ENCODE results near the gene AGPS. TPM values are rescaled to one million over a fixed set of nuclear protein-coding genes. Genes with fewer than 3 reads are reported as not detected.

AGPS gene
- total RNA-seq, 1 donor from 2014 or later, result 44.2 TPM

DNA sequence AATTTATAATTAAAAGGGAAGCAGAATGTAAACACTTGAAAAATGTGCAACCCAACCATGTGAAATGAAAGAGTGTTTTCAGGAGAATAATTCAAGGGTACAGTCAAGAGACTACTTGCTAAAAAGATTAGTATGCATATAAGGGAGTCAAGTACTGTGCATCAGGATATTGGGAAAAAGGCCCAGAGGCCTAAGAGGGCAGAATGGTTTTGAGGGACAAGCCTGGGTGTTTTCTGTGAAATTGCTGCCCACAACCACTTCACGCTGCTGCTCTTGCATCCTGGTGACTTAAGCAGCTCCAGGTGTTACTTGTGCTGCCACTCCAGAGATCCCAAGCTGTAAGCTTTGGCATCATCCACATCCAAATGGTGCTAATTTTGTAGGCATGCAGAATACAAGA lies 165.2 kb downstream of the AGPS start:
- ATAC-seq (no peak), DNase-seq (ENCODE audit: low spot score) (no peak)
- intact Hi-C loops (cut with DNase I), result no loop called here

DNA sequence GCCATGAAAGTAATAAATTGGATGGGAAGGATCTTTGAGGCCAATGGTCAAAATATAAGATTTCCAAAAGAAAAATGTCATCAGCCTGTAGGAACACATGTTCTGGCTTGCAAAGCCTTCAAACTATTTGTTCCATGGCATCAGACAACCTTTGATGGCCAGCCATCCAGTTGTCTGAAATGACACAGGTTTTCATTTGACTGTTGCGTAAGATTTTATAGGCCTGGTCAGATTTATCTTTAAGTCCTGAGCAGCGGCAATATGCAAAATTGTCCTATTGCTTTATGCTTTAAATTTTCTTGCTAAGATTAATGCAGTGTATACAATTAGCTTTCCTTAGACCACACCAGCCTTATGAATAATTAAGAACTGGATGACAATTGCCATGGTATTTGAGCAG lies 167.1 kb downstream of the AGPS start:
- intact Hi-C loops (cut with DNase I), result no loop called here
- no peak for ATAC-seq
- no peak for DNase-seq (ENCODE audit: low spot score)

DNA sequence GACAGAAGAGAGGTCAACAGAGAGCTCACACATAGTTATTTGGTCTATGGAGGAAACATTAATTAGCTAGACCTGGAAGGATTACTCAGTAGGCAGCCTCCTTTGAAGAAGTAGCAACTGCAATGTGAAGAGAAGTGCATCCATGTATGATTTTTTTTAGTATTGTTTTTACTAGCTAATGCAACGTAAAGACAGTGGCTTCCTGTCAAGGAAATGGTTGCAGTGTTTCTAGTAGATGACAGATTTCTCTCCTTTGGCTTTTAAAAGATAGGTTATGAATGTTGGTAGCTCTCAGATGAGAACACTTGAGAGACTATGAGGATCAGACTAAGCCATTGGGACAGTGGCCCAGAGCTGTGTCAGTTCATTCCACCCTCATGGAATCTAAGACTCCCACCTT lies 175.8 kb downstream of the AGPS start:
- intact Hi-C loops (cut with DNase I), result no loop called here
- ATAC-seq (no peak), DNase-seq (ENCODE audit: low spot score) (no peak)

DNA sequence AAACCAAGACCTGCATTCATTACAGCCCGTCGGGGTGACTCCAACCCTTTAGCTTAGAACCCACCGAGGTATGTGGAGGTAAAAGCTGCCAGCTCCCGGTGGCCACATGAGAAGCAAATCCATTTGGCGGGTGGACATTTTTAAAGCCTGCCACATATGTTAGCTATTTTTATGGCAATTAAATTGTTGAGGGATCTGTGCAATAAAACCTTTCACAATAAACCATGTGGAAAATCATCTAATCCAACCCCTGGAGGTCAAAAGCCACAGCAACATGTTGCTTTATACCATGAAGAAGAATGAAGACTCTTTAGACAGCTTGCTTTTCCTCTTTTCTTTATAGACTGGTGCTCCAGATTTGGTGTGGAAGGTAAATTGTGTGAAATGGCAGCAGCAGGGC lies 176.3 kb downstream of the AGPS start:
- DNase-seq (ENCODE audit: low spot score), result no peak
- intact Hi-C loops (cut with DNase I), result no loop called here
- no peak for ATAC-seq

DNA sequence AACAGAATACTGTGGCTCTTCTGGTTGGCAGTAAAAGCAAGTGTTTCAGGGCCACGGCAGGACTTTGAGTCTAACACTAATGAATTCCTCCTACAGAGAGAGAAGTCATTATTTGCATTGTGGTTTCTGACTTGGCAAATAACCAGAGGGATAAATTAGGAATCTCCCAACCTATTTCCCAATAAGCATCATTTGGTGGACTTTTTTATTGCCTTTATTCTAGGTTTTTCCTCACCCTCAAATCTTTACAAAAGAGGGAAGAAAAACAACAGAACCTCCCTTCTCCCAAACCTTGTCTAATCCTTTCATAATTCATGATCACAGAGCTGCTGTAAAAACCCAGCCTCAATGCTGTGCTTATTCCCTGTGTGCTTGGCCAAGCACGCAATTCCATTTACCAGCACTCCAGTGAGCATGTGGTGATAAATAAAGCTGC lies 179.7 kb downstream of the AGPS start:
- no peak for ATAC-seq
- intact Hi-C loops (cut with DNase I), result no loop called here
- no peak for DNase-seq (ENCODE audit: low spot score)

DNA sequence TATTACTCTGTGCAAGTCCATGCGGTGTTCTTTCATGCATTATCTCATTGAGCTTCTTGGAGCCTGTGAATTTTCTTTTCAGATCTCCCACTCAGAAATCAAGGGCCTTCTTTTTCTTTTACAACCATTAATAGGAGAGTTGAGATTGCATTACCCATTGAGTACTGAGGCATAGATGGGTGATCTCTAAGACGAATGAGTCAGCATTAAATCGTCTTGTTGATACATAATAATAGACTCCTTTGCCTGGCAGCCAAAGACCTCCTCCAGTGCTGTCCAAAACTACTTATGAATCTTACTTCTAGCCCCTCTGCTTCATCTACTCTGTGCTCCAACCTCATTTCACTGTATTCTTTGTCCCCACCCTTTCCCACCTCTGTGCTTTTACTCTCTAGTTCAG lies 180.5 kb downstream of the AGPS start:
- no peak for DNase-seq (ENCODE audit: low spot score)
- intact Hi-C loops (cut with DNase I), result no loop called here

DNA sequence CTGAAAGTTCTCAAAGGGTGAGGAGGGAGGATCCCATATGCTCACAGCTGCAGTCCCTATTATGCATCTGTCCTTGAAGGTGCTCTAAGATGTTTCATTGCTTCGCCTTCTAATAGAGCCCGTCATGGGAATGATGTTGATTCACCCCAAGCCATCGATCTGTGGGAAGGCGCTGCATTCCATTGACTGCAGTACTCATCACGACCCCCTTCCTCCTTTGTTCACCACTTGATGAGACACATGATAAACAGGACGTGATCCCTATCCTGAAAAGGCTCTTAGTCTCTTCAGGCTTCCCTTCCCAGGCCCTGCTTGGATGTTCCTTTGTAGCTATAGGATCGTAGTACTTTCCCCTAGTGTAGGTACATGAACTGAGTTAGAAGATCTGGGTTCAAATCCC lies 181.8 kb downstream of the AGPS start:
- intact Hi-C loops (cut with DNase I), result no loop called here
- DNase-seq (ENCODE audit: low spot score) (no peak), ATAC-seq (no peak)

More for the DNA sequence above, 180.5 kb downstream of the AGPS start:
- peak; percentile 44 for ATAC-seq

DNA sequence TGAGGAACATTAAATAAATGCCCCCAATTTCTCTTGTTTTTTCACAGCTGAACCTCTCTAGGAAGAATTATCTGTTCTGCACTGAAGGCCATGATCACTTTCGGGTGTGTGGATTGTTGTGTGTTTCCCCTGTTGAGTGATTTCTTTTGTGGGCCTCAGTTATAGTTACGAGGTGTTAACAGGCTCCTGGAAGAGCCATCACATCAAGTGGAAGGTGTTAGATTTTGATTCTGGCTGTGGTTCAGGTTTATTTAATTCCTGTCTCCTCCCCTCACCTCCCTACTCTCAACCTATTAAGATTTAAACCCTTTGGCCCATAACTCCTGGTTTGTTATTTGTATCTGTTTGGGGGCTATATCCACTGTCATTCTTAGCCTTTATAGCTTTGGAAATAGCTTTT lies 182.8 kb downstream of the AGPS start:
- no peak for DNase-seq (ENCODE audit: low spot score)
- intact Hi-C loops (cut with DNase I), result no loop called here
- no peak for ATAC-seq

DNA sequence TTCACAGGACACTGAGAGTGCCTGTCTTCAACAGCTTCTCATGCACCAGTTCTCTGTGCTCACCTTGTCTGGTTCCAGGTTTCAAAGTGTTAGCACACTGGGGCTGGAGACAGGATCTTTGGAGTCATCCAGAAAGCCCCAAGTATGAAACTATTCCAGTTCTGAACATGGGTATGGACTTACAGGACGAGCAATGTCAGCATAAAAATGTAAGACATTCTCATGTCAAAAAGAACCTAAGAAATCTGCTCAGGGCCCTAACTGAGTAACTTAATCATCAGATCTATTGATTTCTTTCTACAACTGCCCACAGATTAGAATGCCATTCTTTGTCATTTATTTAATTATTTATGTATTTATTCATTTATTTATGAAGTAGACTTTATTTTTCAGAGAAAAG lies 184.5 kb downstream of the AGPS start:
- intact Hi-C loops (cut with DNase I), result no loop called here
- ATAC-seq (no peak), DNase-seq (ENCODE audit: low spot score) (no peak)

DNA sequence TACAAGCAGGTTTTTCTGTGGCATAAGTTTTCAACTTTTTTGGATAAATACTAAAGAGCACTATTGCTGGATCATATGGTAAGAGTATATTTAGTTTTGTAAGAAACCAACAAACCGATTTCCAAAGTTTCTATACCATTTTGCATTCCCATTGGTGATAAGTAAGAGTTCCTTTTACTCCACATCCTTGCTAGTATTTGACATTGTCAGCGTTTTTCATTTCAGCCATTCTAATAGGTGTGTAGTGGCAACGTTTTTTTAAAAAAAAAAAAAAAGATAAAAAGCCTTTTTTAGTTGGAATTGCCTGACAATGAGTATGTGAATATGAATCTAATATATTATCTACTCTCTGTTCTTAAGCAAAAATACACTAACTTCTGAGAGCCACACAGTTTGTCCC lies 185.9 kb downstream of the AGPS start:
- DNase-seq (ENCODE audit: low spot score) (no peak), ATAC-seq (no peak)
- intact Hi-C loops (cut with DNase I), result no loop called here

DNA sequence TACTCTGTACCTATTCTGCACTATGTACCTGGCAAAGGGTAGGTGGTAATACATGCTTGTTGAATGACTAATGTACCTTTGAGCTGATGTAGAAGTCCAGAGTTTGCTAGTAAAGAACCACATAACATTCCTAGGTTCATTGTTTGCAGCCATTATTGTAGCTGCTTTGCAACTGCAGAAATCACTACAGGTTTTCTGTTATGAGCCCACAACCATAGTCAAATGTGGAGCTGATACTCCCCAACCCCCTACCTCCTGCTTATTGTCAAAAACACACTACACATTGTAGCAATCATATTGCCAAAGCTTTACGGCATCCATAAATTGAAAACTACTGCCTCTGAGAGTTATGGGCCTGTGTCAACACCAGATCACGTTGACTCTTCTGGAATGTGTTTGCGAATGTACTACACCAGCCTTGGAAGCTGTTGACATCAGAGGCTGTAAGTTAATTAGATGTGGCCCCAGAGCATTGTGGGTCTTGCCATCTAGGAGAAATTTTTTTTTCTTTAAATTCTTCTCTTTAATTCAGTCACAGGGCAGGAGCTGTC lies 187.0 kb downstream of the AGPS start:
- ATAC-seq (no peak), DNase-seq (ENCODE audit: low spot score) (no peak)
- intact Hi-C loops (cut with DNase I), result no loop called here

DNA sequence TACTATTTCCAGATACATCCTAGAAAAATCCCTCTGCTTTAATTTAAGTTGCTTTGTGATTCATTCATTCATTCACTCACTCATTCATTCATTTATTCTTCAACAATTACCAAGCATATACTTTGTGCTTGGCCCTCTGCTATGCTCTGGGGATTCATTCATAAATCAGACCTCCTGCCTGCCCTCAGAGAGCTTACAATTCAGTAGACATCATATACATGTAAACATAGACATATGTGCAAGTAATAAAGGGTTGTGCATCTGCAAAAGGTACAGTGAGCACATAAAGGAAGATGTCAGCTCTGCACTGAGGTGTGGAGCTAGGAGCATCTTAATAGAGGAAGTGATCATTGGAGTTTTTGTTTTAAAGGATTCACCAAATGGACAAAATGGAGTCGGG lies 189.4 kb downstream of the AGPS start:
- intact Hi-C loops (cut with DNase I), result no loop called here
- DNase-seq (ENCODE audit: low spot score) (no peak), ATAC-seq (no peak)

DNA sequence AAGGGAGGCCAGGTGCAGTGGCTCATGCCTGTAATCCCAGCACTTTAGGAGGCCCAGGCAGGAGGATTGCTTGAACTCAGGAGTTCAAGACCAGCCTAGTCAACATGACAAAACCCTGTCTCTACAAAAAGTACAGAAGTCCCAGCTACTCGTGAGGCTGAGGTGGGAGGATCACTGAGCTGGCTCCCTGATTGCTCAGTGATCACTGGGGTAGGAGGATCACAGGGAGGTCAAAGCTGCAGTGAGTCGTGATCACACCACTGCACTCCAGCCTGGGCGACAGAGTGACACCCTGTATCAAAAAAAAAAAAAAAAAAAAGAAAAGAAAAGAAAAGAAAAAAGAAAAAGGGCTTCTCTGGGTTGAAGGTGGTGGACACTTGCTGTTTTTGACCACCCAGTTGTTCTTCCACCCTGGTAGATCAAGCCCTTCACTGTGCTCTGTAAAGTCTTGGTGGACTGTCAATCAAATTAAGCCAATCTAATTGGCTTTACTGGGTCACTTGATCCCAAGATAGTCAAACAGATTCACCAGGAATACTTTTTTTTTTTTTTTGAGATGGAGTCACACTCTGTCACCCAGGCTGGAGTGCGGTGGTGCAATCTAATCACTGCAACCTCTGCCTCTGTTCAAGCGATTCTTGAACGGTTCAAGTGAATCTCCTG lies 191.6 kb downstream of the AGPS start:
- ATAC-seq, result no peak
- no peak for DNase-seq (ENCODE audit: low spot score)
- intact Hi-C loops (cut with DNase I), result no loop called here

DNA sequence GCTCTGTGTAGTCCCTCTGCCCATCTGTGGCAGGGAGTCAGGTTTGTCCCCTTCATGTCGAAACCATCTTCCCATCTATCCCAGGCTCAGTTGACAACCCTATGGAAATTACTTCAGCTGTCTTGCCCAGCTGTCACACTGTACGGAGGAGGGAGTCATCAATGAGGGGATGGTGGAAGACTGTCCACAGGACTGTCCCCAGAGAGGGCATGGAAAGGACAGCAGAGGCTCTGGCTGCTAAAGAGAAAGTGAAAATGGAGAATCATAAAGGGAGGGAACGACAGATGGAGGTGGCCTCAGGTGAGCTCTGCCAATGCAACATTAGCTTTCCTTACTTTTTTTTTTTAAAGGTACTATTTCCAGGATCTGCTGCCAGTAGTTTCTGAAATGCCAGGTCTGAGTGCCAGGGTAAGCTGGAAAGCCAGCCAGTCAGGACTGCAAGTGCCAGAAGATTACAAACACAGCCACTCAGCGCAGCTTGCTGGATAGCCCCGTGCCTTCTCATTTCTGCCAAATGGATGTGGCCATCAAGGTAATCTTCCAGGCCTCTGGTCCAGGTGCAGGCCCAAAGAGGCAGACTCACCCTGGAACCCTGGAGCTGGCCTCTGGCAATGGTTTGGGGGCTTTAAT lies 192.8 kb downstream of the AGPS start:
- no peak for DNase-seq (ENCODE audit: low spot score)
- no peak for ATAC-seq
- intact Hi-C loops (cut with DNase I), result no loop called here

DNA sequence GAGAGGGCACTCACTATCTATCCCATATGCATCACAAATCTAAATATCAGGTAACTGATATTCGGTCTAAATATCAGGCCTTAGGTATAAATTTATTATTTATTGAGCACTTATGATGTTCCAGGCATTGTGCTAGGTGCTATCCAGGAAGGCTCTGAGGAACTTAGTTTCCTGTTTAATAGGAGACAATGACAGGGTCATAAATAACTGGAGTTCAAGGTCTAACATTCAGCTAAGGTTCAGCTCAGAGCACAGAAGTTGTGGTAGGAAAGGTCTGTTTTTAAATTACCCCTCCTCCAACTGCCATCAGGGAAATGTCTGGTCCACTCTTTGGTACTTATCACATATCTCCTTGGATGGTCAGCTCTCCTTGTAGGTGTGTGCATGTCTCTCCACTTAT lies 193.6 kb downstream of the AGPS start:
- DNase-seq (ENCODE audit: low spot score) (no peak), ATAC-seq (no peak)
- intact Hi-C loops (cut with DNase I), result no loop called here

DNA sequence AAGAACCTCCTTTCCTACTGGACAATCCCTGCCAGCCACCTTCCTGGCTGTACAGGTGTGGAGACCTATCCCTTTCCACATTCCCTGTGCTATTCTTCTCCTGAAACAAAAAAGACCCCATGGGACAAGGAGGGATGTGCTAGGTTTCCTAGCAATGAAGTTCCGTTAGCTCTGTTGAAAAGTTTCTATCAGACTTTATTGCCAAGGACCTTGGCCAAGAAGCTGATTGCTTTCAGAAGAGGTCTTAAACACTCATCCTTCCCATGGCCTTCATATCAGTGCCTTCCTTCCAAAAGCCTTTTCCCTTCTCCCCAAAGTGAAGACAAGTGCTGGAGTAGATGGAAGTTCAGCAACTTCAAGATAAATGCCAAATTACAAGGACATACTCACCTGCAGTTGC lies 194.8 kb downstream of the AGPS start:
- ATAC-seq (no peak), DNase-seq (ENCODE audit: low spot score) (no peak)
- intact Hi-C loops (cut with DNase I), result no loop called here

DNA sequence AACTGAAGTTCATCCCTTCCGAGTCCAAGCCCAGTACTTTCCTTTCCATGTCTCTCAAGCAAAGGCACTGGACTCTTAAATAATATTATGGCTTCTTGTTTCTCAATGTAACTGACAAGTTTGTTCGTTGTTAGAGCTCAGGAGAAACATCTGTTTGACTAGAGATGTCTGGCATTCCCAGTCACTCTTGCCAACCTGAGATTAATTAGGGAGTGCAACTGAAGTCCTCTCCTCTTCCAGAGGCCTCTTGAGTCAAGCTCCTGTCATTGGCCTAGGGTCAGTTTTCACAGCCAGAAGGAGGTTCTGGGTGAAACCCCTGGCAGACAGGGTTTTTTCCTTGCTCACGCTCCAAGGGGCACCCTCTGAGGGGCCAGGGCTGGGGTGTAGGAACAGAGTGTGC lies 196.1 kb downstream of the AGPS start:
- ATAC-seq (no peak), DNase-seq (ENCODE audit: low spot score) (no peak)
- intact Hi-C loops (cut with DNase I), result no loop called here

DNA sequence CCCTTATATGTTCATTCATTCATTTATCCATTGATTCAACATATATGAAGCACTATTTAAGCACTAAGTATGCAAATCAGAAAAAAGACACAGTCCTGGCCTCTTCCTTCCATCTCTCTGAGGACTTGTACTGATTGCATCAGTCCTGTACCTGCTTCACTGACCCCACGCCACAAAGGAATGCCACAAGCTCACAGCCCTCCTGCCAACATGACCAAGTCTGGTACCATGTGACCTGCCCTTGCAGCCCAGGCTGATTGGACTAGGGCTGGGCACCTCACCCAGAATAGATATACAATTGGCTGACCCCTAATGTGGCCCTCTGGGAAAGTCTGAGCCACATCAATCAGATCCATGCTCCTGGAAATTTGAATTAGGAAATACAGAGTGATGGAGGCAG lies 196.6 kb downstream of the AGPS start:
- DNase-seq (ENCODE audit: low spot score) (no peak), ATAC-seq (no peak)
- intact Hi-C loops (cut with DNase I), result no loop called here

DNA sequence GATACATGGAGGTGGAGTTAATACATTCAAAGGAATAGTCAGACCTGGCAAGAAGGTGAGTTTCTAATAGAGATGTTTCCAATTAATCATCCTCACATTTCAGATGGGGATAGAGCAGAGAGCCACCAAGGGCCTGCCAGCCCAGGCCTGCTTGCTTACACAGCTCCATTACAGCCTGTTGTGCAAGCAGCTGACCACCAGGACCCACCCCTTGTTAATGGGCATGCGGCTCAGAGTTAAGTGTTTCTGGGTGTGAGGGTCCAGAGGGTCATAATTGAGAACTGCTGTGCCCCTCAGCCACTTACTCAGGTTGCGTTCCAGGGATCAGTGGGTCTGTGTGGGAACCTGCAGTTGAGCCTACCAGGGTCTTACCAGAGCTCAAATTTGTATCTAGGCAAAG lies 199.8 kb downstream of the AGPS start:
- ATAC-seq, result peak; percentile 9
- intact Hi-C loops (cut with DNase I), result no loop called here

DNA sequence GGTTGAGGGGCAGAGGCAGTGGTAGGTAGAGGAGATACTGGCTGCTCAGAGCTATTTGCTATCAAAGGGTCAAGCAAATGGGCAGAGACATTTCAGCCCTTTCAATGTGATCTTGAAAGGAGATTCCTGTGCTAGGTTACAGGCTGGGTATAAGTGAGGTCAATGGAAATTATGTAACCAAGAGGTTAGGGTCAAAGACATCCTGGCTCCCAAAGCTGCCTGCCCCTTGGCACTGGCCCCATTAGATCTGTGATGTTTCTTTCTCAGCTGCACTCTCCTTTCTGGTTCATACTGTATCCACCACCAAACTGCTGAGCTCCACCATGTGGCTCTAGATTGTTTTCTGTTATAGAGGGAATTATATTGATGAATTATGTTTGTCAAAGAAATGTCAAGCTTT lies 200.4 kb downstream of the AGPS start:
- DNase-seq (ENCODE audit: low spot score) (no peak), ATAC-seq (peak; percentile 86)
- intact Hi-C loops (cut with DNase I), result no loop called here

More for the DNA sequence above, 199.8 kb downstream of the AGPS start:
- no peak for DNase-seq (ENCODE audit: low spot score)

DNA sequence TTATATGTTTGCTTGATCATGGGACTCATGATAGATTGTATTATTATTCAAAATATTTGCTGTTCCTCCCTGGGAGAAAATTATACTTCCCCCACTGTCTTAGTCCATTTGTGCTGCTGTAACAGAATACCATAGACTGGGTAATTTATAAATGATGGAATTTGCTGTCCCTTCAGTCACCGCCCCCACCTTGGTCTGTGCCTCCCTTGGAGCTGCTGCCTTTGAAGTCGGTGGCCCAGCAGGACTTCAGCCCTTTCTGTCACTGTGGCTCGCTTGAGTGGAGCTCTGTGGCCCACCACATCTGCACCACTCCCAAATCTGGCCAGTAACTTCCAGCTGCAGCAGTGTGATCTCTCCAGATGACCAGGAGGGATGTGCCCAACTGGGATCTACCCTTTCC lies 200.8 kb downstream of the AGPS start:
- intact Hi-C loops (cut with DNase I), result no loop called here
- no peak for DNase-seq (ENCODE audit: low spot score)
- no peak for ATAC-seq
